Measurements from ENCODE around the gene STEAP3.

The STEAP3 gene

GRCh38 chr2:119207447-119207846, 16.2 kb upstream of the STEAP3 start:
- Mint-ChIP-seq H3K27me3 (peaks cover 14% of the 10 kb centered on the region), H3K4me1 (ENCODE audit: low read depth) (no peaks in the 10 kb centered on the region), H3K27ac (no peak overlapping the region), H3K36me3 (ENCODE audit: low read depth) (no peaks in the 10 kb centered on the region), H3K4me3 (no peak overlapping the region), H3K9me3 (no peaks in the 10 kb centered on the region)
- intact Hi-C loops (cut with micrococcal nuclease): no loop called here

GRCh38 chr2:119208791-119209203, 14.8 kb upstream of the STEAP3 start:
- no peaks in the 10 kb centered on the region for H3K36me3 Mint-ChIP-seq (ENCODE audit: low read depth)
- intact Hi-C loops (cut with micrococcal nuclease): no loop called here
- no peak overlapping the region for H3K4me3 Mint-ChIP-seq
- H3K27me3 Mint-ChIP-seq: peaks cover 16% of the 10 kb centered on the region
- H3K27ac Mint-ChIP-seq: no peak overlapping the region
- H3K4me1 Mint-ChIP-seq (ENCODE audit: low read depth): no peaks in the 10 kb centered on the region
- H3K9me3 Mint-ChIP-seq: no peaks in the 10 kb centered on the region

GRCh38 chr2:119212139-119212800, 11.4 kb upstream of the STEAP3 start:
- Mint-ChIP-seq H3K9me3 (no peaks in the 10 kb centered on the region), H3K27ac (no peak overlapping the region), H3K27me3 (peaks cover 18% of the 10 kb centered on the region), H3K4me1 (ENCODE audit: low read depth) (no peaks in the 10 kb centered on the region), H3K4me3 (no peak overlapping the region), H3K36me3 (ENCODE audit: low read depth) (no peaks in the 10 kb centered on the region)
- intact Hi-C loops (cut with micrococcal nuclease): no loop called here

GRCh38 chr2:119214453-119215037, 9.1 kb upstream of the STEAP3 start:
- Mint-ChIP-seq H3K4me3 (no peak overlapping the region), H3K27me3 (peaks cover 14% of the 10 kb centered on the region), H3K36me3 (ENCODE audit: low read depth) (no peaks in the 10 kb centered on the region), H3K4me1 (ENCODE audit: low read depth) (no peaks in the 10 kb centered on the region), H3K27ac (no peak overlapping the region), H3K9me3 (no peaks in the 10 kb centered on the region)
- intact Hi-C loops (cut with micrococcal nuclease): no loop called here

- no peaks in the 10 kb centered on the region for H3K4me1 Mint-ChIP-seq (ENCODE audit: low read depth)
- no peak overlapping the region for H3K4me3 Mint-ChIP-seq
- H3K27me3 Mint-ChIP-seq: peaks cover 24% of the 10 kb centered on the region
- no peaks in the 10 kb centered on the region for H3K9me3 Mint-ChIP-seq
- H3K36me3 Mint-ChIP-seq (ENCODE audit: low read depth): no peaks in the 10 kb centered on the region
- intact Hi-C loops (cut with micrococcal nuclease): no loop called here
- no peak overlapping the region for H3K27ac Mint-ChIP-seq
These were observed 6.6 kb upstream of the STEAP3 start for GRCh38 chr2:119216994-119217393.

GRCh38 chr2:119218478-119219064, 5.1 kb upstream of the STEAP3 start:
- H3K27ac Mint-ChIP-seq: no peak overlapping the region
- H3K36me3 Mint-ChIP-seq (ENCODE audit: low read depth): no peaks in the 10 kb centered on the region
- peaks cover 33% of the 10 kb centered on the region for H3K27me3 Mint-ChIP-seq
- no peak overlapping the region for H3K4me3 Mint-ChIP-seq
- intact Hi-C loops (cut with micrococcal nuclease): no loop called here
- H3K9me3 Mint-ChIP-seq: no peaks in the 10 kb centered on the region
- no peaks in the 10 kb centered on the region for H3K4me1 Mint-ChIP-seq (ENCODE audit: low read depth)

GRCh38 chr2:119219873-119220272, 3.8 kb upstream of the STEAP3 start:
- Mint-ChIP-seq H3K4me3 (no peak overlapping the region), H3K27ac (no peak overlapping the region), H3K9me3 (no peaks in the 10 kb centered on the region), H3K27me3 (peaks cover 36% of the 10 kb centered on the region), H3K4me1 (ENCODE audit: low read depth) (peaks cover 7% of the 10 kb centered on the region), H3K36me3 (ENCODE audit: low read depth) (no peaks in the 10 kb centered on the region)
- intact Hi-C loops (cut with micrococcal nuclease): loop anchor here (5.0 kb wide), 1 partner anchor 67 kb away; no protein-coding TSS in a partner anchor

GRCh38 chr2:119220720-119221301, 2.8 kb upstream of the STEAP3 start:
- Mint-ChIP-seq H3K27ac (no peak overlapping the region), H3K4me1 (ENCODE audit: low read depth) (peaks cover 10% of the 10 kb centered on the region), H3K36me3 (ENCODE audit: low read depth) (no peaks in the 10 kb centered on the region), H3K27me3 (peaks cover 35% of the 10 kb centered on the region), H3K4me3 (no peak overlapping the region), H3K9me3 (no peaks in the 10 kb centered on the region)
- intact Hi-C loops (cut with micrococcal nuclease): loop anchor here (5.0 kb wide), 1 partner anchor 66 kb away; no protein-coding TSS in a partner anchor

GRCh38 chr2:119221609-119222008, 2.0 kb upstream of the STEAP3 start:
- H3K4me3 Mint-ChIP-seq: no peak overlapping the region
- H3K27me3 Mint-ChIP-seq: peaks cover 37% of the 10 kb centered on the region
- peaks cover 14% of the 10 kb centered on the region for H3K4me1 Mint-ChIP-seq (ENCODE audit: low read depth)
- H3K36me3 Mint-ChIP-seq (ENCODE audit: low read depth): no peaks in the 10 kb centered on the region
- H3K9me3 Mint-ChIP-seq: no peaks in the 10 kb centered on the region
- H3K27ac Mint-ChIP-seq: no peak overlapping the region
- intact Hi-C loops (cut with micrococcal nuclease): loop anchor here (5.0 kb wide), 1 partner anchor 66 kb away; no protein-coding TSS in a partner anchor

- intact Hi-C loops (cut with micrococcal nuclease): loop anchor here (5.0 kb wide), 1 partner anchor 65 kb away; no protein-coding TSS in a partner anchor
- no peak overlapping the region for H3K27ac Mint-ChIP-seq
- H3K4me1 Mint-ChIP-seq (ENCODE audit: low read depth): peaks cover 14% of the 10 kb centered on the region
- no peaks in the 10 kb centered on the region for H3K9me3 Mint-ChIP-seq
- H3K36me3 Mint-ChIP-seq (ENCODE audit: low read depth): no peaks in the 10 kb centered on the region
- peaks cover 37% of the 10 kb centered on the region for H3K27me3 Mint-ChIP-seq
- no peak overlapping the region for H3K4me3 Mint-ChIP-seq
These were observed 1.4 kb upstream of the STEAP3 start for GRCh38 chr2:119222213-119222612.

GRCh38 chr2:119222863-119223520, 642 bp upstream of the STEAP3 start:
- H3K4me3 Mint-ChIP-seq: peak overlapping the region; percentile 70
- no peak overlapping the region for H3K27ac Mint-ChIP-seq
- intact Hi-C loops (cut with micrococcal nuclease): loop anchor here (5.0 kb wide), 1 partner anchor 64 kb away; no protein-coding TSS in a partner anchor
- H3K9me3 Mint-ChIP-seq: no peaks in the 10 kb centered on the region
- peaks cover 37% of the 10 kb centered on the region for H3K27me3 Mint-ChIP-seq
- H3K4me1 Mint-ChIP-seq (ENCODE audit: low read depth): peaks cover 14% of the 10 kb centered on the region
- H3K36me3 Mint-ChIP-seq (ENCODE audit: low read depth): no peaks in the 10 kb centered on the region

GRCh38 chr2:119224391-119225104, 914 bp downstream of the STEAP3 start:
- H3K4me1 Mint-ChIP-seq (ENCODE audit: low read depth): peaks cover 14% of the 10 kb centered on the region
- H3K36me3 Mint-ChIP-seq (ENCODE audit: low read depth): no peaks in the 10 kb centered on the region
- no peaks in the 10 kb centered on the region for H3K9me3 Mint-ChIP-seq
- intact Hi-C loops (cut with micrococcal nuclease): loop anchor here (5.0 kb wide), 1 partner anchor 63 kb away; no protein-coding TSS in a partner anchor
- peak overlapping the region; percentile 48 for H3K4me3 Mint-ChIP-seq
- peaks cover 37% of the 10 kb centered on the region for H3K27me3 Mint-ChIP-seq
- H3K27ac Mint-ChIP-seq: no peak overlapping the region

GRCh38 chr2:119225105-119225865, 1.7 kb downstream of the STEAP3 start:
- Mint-ChIP-seq H3K36me3 (ENCODE audit: low read depth) (no peaks in the 10 kb centered on the region), H3K27me3 (peaks cover 33% of the 10 kb centered on the region), H3K4me1 (ENCODE audit: low read depth) (peaks cover 14% of the 10 kb centered on the region), H3K27ac (no peak overlapping the region), H3K9me3 (no peaks in the 10 kb centered on the region), H3K4me3 (no peak overlapping the region)
- intact Hi-C loops (cut with micrococcal nuclease): no loop called here
